ENCODE data around the gene YWHAG.
A peak's percentile ranks its signal among the peaks of the same experiment; 100 is the strongest.
"Not testable (repeated sequence)": the region's sequence is repeated elsewhere in the genome, so short reads cannot be mapped to it uniquely, and the experiment has no call there.

Gene YWHAG

DNA sequence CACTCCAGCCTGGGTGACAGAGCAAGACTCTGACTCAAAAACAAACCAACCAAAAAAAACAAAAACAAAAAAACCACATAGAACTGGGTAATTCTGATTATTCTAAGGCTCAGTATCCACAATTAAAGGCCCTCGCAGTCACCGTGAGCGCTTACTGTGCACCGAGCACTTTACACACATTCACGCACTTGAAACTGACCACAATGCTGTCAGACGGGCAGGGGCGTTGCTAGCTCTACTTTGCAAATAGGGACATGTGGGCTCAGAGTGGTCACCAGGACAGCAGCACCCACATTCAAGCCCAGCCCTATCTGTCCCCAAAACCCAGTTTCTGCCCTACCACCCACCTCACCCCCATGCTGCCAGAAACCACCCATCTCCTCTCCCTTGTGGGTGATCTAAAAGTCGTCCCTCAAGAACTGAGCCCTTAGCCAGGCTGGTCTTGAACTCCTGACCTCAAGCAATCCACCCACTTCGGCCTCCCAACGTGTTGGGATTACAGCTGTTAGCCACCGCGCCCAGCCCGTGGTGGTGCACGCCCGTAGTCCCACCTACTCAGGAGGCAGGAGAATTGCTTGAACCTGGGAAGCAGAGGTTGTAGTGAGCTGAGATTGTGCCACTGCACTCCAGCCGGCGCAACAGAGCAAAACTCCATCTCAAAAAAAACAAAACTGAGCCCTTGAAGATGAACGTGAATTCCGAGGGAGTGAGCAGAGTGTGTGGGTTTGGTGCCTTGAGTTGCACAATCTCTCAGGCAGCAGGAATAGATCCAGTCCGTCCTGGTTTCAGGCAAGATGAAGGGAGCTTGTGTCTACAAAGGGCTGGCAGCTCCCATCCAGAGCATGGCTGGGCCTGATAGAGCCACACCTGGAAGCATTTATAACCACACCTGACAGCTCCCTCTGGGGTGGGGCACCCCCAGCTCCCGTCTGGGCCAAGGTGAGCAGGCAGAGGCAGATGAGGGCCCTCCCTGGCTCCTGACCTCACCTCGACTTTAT is 61.7 kb downstream of the YWHAG start:
- DNase-seq (ENCODE audit: low read depth, low spot score) = no peak

DNA sequence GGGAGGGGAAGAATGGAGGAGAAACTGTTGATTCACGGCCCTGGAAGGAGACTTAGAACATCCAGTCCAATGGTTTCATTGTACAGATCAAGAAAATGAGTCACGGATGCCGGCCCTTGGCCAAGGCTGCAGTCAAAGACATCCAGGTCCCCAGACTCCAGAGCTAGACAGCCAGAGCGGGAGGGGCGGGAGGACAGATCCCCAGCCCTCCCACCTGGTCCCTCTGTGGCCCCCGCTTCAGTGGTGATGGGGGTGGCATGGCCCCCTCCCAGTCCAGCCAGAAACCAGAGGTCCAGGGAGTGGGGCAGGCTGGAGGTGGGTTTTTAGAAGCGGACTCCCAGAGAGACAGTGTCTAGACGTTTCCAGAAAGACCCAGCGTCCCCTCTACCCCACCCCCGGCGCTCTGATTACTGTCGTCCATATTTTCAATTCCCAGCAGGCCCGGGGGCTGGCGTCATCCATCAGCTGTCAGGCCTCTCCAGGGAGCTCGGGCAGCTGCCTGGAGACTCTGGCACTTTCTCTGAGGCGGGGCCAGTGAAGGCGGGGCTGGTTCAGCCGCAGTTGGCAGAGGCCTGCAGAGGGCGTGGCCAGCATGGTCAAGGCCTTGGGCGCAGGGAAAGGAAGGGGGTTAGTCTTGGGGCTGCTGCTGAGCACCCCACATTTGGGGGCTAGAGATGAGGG is 64.3 kb downstream of the YWHAG start:
- DNase-seq (ENCODE audit: low read depth, low spot score) = no peak

DNA sequence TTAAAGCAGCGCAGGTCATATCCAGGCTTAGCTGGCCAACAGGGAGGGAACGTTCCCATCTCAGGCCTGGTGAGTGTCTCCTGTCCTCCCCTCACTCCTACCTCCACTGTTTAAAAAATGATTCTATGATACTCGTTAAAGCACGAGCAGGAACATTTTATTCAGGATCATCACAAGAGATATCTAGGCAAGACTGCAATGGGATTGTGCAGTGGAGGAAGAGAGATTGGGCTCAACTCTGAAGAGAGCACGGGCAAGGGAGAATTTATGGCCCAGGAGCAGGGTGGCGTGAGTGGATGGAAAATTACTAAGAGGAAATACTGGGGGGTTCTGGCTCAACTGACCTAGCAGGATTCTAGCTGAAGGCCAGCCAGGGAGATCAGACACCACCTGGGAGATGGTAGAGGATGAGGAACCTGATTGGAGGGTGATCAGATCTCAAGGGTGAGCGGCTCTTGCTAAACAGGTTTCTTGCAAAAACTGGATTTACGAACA is 65.3 kb downstream of the YWHAG start:
- no peak for DNase-seq (ENCODE audit: low read depth, low spot score)

DNA sequence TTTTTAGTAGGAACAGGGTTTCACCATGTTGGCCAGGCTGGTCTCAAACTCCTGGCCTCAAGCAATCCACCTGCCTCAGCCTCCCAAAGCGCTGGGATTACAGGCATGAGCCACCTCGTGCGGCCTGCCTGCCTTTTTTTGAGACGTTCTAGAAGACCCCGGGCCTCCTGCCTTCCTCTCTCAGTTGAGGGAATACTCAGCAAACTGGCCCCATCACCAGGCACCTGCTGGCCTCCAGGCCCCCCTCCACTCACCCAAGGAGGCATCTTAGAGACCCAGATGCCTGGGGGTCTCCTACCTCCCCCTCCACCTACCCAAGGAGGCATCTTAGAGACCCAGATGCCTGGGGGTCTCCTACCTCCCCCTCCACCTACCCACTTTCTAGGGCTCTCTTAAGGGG is 65.9 kb downstream of the YWHAG start:
- not testable (repeated sequence) for DNase-seq (ENCODE audit: low read depth, low spot score)

DNA sequence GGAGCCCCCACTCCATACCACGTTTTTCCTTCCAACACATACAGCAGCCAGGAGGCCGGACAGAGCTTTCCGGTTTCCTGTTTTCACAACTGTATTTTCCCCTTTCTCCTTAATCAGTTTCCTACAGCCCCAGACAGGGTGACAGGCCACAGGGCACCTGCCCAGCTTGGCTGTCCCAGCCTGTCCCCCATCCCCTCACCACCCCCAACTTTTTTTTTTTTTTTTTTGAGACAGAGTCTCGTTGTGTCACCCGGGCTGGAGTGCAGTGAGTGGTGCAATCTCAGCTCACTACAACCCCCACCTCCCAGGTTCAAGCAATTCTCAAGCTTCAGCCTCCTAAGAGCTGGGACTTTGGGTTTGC is 66.6 kb downstream of the YWHAG start:
- DNase-seq (ENCODE audit: low read depth, low spot score) = no peak

DNA sequence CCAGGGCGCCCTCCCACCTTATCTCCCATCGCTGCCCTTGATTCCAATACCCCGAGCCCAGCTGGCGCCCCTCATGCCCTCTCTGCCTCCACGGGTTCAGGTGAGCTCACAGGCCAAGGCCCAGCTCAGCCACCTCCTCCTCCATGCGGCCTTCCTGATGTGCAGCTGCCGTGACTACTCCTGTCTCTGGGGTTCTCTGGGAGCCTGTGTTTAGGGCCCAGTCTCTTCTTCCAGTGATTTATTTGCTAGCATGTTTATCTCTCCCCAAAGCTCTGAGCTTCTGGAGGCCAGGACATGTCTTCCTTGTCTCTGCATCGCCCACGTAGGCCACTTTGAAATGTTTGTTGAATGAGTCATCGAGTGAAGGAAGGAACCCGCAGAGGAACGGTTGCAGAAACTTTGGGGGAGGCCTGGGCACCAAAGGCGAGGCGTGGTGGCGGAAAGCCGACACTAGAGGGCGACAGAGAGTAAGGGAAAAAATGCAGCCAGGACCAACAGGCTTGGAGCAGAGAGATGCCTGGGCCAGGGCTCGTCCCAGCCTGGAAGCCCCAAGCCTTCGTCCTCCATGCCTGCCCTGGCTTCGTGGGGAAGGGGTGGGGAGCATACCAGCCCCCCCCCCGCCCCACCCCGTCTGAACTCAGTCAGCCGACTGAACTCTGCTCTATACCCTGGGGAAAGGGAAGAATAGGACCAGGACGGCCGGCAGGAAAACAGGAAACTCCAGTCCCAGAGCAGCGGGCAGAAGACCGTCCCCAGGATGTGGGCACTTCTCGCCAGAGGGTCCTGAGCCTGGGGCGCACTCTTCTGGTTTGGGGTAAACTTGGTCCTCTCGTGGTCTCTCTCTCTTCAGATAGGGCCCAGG is 67.2 kb downstream of the YWHAG start:
- peak; percentile 87 for DNase-seq (ENCODE audit: low read depth, low spot score)

DNA sequence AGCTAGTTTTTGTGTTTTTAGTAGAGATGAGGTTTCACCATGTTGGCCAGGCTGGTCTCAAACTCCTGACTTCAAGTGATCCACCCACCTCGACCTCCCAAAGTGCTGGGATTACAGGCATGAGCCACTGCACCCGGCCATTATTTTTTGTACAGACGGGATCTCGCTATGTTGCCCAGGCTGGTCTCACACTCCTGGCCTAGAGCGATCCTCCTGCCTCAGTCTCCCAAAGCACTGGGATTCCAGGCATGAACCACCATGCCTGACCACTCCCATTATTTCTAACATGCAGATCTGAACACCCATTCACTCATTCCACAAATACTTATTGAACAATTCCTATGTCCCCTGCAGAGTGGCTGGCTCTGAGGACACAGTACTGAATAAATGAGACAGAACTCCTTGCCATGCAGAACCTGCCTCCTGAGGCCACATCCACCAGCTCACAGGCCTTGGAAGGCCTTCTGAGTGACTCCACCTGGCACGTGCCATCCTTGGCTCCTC is 67.9 kb downstream of the YWHAG start:
- not testable (repeated sequence) for DNase-seq (ENCODE audit: low read depth, low spot score)

DNA sequence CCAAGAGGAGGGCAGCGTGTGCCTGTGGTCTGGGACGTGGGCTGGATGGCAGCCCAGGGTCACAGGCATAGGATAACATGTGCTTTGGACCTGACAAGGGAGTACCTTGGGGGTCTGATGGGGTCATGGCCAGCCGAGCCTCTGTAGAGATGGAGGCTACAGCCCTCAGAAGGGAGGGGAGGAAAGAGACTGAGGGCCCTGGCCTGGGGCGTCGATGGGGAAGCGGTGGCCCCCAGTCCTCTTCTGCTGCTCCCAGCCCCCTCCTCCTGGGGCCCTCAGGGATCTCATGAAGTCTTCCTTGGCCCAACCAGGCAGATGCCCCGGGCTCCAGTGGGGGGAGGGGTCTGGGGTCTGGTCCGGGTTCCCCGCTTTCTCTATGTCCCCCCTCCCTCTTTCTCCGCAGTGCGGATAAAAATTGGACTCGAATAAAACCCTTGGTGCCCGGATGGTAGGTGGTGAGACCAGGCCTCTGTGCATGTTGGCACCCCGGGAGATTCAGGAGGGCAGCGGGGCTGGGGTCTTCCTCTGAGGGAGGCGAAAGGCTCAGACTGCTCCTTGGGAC is 71.9 kb downstream of the YWHAG start:
- DNase-seq (ENCODE audit: low read depth, low spot score) = no peak

DNA sequence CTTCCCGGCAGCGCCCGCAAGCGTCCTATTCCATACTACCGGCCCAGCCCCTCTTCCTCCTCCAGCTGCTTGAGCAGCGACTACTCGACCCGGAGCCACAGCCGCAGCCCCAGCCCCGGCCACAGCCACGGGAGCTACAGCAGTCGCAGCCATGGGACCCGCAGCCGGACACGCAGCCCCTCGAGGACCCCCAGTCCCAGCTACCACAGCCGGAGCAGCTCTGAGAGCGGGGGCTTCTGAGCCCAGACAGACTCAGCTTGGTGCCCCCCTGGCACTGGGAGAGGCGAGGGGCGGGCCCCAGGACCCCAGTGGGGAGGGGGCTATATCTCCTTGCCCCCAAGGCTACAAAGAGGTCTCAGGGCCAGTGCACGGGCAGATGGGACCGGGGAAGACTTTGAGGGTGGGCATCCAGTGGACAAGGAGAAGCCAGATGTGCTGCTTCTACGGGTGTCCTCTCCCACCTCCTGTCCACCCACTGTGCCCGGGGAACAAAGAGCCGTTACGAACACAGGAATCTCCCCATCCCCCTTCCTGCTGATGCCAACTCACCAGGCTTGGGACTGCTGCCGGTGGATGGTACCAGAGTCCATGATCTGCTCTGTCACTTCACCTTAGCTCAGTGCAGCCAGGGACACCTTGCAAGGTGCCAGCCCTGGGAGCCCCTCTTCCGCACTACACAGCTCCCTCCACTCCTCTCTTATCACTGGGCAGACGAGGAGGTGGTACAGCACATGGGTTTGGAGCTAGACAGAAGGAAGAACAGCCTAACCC is 73.0 kb downstream of the YWHAG start:
- no peak for DNase-seq (ENCODE audit: low read depth, low spot score)

DNA sequence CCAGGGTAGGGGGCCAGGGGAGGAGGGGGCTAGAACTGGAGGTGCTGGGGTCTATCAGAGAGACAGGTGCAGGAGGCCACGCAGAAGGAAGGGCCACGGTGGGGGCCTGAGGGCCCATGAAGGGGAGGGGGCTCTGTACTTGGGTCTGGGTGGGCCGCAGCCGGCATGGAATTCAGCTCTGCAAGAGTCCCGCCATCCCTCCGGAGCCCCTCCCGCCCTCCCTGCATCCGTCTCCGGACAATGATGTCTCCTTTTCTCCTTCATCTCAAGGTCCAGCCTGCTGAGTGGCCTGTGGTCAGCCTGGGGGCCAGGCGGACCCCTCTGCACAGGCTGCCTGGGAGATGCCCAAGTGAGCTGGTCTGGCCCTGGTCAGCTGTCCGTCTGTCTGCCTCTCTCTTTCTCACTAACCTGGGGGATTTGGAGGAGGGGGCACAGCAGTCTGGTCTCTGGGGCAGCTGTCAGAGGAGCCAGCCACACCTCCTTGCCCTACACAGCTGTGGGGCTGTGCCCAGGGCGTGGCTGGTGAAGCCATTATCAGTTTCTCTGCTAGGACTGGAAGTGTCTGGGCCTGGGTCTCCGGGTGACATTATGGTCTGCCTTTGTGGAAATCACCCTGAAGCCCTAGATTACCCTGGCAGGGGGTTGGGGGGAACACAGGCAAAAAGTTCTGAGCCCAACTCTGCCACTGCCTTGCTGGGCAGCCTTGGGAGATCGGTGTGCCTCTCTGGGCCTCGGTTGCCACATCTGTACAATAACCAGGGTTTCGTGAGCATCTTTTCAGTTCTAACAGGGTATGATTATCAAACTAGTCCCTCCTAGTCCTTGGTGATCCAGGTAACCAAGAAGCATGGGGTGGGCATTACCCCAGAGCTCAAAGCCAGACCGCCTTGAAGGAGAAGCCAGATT is 75.3 kb downstream of the YWHAG start:
- DNase-seq (ENCODE audit: low read depth, low spot score) = no peak

DNA sequence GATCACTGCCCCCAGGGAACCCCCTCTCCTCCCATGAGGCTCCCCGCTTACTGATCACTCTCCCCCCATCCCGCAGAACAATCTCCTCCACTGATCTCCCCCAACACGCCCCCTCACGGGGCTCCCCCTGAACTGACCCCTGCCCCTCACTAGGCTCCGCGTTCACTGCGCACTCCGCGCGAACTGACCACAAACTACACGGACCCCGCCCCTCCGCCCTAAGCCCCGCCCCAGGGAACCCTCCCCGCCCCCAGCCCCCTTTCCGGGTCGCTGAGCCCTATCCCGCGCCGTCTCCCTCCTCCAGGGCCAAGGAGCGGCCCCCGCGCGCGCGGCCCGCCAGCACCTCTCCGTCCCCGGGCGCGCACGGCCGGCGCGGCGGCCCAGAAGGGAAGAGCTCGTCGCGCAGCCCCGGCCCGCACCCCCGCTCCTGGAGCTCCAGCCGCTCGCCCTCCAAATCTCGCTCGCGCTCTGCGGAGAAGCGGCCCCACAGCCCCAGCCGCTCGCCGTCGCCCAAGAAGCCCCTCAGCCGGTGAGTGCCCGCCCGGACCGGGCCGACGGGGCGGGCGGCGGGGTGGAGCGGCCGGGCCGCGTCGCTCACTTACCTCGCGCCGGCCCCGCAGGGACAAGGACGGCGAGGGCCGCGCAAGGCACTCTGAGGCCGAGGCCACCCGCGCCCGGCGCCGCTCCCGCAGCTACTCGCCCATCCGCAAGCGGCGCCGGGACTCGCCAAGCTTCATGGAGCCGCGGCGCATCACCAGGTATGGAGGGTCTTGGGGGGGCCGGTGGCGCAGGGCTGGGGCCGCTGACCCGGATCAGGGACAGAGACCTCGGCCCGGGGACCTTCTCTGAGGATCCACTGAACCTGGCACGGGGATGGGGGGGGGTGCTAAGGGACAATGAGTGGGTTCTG is 76.2 kb downstream of the YWHAG start:
- DNase-seq (ENCODE audit: low read depth, low spot score) = no peak

DNA sequence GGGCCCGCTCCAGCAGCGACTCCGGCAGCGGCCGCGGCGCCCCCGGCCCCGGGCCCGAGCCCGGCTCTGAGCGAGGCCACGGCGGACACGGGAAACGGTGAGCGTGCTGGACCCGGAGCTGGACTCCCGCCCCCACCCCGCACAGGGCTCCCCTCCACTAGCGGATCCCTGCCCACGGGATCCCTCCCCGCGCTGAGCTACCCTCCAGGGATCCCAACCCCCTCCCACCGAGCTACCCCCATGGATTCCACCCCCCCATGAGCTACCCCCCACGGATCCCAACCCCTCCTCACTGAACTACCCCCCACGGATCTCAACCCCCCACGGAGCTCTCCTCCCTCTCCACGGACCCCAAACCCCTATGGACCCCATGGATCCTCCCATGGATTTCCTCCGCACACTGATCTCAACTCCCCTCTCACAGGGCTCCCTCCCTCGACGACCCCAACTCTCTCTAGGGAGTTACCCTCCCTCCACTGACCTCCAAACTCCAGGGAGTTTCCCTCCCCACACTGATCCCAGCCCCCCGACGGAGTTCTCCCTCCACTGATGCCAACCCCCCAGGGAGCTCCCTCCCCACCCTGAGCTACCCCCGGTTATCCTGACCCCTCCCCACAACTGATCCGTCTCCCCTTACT is 77.0 kb downstream of the YWHAG start:
- no peak for DNase-seq (ENCODE audit: low read depth, low spot score)

DNA sequence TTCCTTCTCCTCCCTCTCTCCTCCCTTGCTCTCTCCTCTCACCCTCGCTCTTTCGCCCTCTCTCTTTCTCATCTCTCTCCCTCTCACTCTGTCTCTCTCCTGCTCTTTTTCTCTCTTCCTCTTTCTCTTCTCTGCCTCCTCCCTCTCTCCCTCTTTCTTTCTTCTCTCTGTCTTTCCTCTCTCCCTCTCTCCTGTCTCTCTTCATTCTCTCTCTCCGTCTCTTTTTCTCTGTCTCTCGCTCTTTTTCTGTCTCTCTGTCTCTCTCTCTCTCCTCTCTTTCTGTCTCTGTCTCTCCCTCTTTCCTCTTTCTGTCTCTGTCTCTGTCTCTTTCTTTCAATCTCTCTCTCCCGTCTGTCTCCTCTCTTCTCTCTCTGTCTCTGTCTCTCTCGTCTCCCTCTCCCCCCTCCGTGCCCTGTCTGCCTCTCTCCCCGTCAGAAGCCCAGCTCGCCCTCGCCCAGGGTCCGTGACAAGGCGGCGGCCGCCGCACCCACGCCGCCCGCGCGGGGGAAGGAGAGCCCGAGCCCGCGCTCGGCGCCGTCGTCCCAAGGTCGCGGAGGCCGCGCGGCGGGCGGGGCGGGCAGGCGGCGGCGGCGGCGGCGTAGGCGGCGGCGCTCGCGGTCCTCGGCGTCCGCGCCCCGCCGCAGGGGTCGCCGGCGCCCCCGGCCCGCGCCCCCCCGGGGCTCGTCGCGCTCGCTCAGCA is 77.6 kb downstream of the YWHAG start:
- no peak for DNase-seq (ENCODE audit: low read depth, low spot score)

DNA sequence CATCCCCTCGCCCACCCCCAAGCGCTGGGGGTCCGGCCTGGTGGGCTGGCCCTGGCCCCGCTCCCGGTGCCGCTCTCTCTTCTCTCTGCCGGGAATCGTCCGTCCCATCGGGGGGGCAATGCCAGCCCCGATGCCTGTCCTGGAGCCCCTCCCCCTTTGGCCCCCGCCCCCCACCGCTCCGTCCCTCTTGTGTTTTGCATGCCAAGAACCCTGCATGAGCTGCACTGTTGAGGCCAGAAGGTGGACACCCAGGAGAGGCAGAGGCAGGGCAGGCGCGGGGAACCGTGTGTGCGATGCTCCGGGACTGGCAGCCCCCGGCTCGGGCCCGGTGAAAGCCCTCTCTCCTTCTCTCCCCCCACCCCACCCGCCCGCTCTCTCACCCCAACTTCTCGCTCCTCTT is 78.4 kb downstream of the YWHAG start:
- DNase-seq (ENCODE audit: low read depth, low spot score) = no peak

DNA sequence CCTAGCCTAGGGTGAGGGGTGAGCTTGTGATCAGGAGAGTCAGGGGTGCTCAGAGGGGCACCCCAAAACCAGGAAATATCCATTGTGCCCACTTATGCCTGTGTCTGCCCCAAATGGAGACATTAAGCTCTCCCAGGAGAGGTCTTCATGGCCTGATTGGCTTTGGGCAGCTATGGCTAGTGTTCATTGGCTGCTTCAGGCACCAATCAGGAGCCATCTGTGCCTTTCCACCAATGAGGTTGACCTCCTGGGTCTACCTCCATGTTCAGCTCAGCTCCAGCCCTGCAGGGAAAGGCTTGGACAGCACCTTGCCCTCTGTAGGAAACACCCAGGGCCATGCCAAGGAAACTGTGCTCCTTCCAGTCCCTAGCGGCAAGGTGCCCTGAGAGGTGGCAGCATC is 80.3 kb downstream of the YWHAG start:
- DNase-seq (ENCODE audit: low read depth, low spot score) = no peak

Data from iPS DF 19.7 (cell line).